K562 (cell line): ENCODE measurements around the gene EVA1A. TPM values are rescaled to one million over a fixed set of nuclear protein-coding genes. Genes with fewer than 3 reads are reported as not detected.

ENCODE experiments used
- ATAC-seq: fragments of 200-7000 bp; cut with Tn5 transposase; 3 replicates; pipeline ENCODE4 v1.9.1; 2020; ENCODE audit warnings: moderate library complexity
- BruUV-seq: library from RNA; stranded (reverse); fragments of 400-500 nt; replicated peaks from 2 replicates; lab custom pipeline; 2021; lab: Mats Ljungman, UMichigan
- CTCF ChIA-PET: fragments of 300-600 bp; formaldehyde crosslinking; extraction: SDS; loops from one replicate; lab custom pipeline; 2021; ENCODE audit warnings: low intra/inter-chr PET ratio; lab: Yijun Ruan, JAX
- POLR2A ChIA-PET: fragments of 300-600, 350-650 bp; sonication (Branson Sonifier 250); formaldehyde crosslinking; extraction: SDS; loops from one replicate; lab custom pipeline; 2021; ENCODE audit warnings: antibody characterized with exemption, inconsistent platforms; lab: Yijun Ruan, JAX
- DNase-seq, 4 experiments: peaks; one replicate each; pipeline versions ENCODE4 v3.0.0 to v3.0.0-alpha.2; 2011 to 2018; ENCODE audit warnings: low spot score in 3 of 4, mixed read lengths in 3 of 4; ENCODE audit errors: extremely low read depth in 1 of 4
- FAIRE-seq: peaks from 2 replicates; lab custom pipeline; 2011; peaks lifted over from hg19 to GRCh38; lab: Jason Lieb, UNC
- H2AFZ ChIP-seq: 2 replicates; pipeline ENCODE4 v1.6.0; 2011; ENCODE audit warnings: low read depth, low read length, control low read depth, inconsistent platforms
- H3K27ac ChIP-seq: fragments of 200-600 bp; 3 replicates; pipeline ENCODE4 v1.8.0; 2011; ENCODE audit warnings: low read depth, mild to moderate bottlenecking, control low read depth, inconsistent platforms, low read length, moderate library complexity, mixed read lengths; ENCODE audit errors: extremely low read depth
- H3K27me3 ChIP-seq, 2 experiments: fragments of 300-600 bp in 1 of 2; 2 replicates in 1 of 2; 3 replicates in 1 of 2; pipeline versions ENCODE4 v1.6.0 to v1.8.0; 2011; ENCODE audit warnings: inconsistent platforms in 2 of 2, low read length in 2 of 2, mild to moderate bottlenecking in 1 of 2, mixed read lengths in 1 of 2, moderate library complexity in 1 of 2; ENCODE audit not compliant: control insufficient read depth in 2 of 2, insufficient read depth in 2 of 2
- H3K36me3 ChIP-seq: fragments of 300-600 bp; 3 replicates; pipeline ENCODE4 v1.8.0; 2011; ENCODE audit warnings: mild to moderate bottlenecking, low read length, inconsistent platforms; ENCODE audit not compliant: control insufficient read depth, insufficient read depth
- H3K4me1 ChIP-seq, 2 experiments: fragments of 200-600 bp in 1 of 2; replicated peaks in 1 of 2; 2 replicates in 1 of 2; 3 replicates in 1 of 2; pipeline versions ENCODE4 v1.5.1 to v1.8.0; 2011; ENCODE audit warnings: inconsistent platforms in 2 of 2, low read length in 2 of 2, mild to moderate bottlenecking in 1 of 2, mixed read lengths in 1 of 2, moderate library complexity in 1 of 2; ENCODE audit not compliant: control insufficient read depth in 2 of 2, insufficient read depth in 2 of 2
- H3K4me2 ChIP-seq: 2 replicates; pipeline ENCODE4 v1.6.1; 2011; ENCODE audit warnings: low read length, control low read depth, inconsistent platforms, mixed read lengths; ENCODE audit not compliant: insufficient read depth
- H3K4me3 ChIP-seq: fragments of 200-600 bp; sonication (generic), shearing (Covaris generic); 2 replicates; pipeline ENCODE4 v1.5.1; 2016; ENCODE audit warnings: control low read depth, inconsistent platforms
- H3K79me2 ChIP-seq: fragments of 200-600 bp; 3 replicates; pipeline ENCODE4 v1.8.0; 2011; ENCODE audit warnings: low read length, inconsistent platforms; ENCODE audit not compliant: control insufficient read depth, insufficient read depth
- H3K9ac ChIP-seq, 2 experiments: 2 replicates each; pipeline versions ENCODE4 v1.6.0 to v1.6.1; 2011; ENCODE audit warnings: low read depth in 2 of 2, low read length in 2 of 2, control low read depth in 1 of 2, inconsistent platforms in 1 of 2, mild to moderate bottlenecking in 1 of 2, mixed read lengths in 1 of 2; ENCODE audit not compliant: insufficient read depth in 1 of 2
- H3K9me1 ChIP-seq: one replicate; pipeline ENCODE4 v1.6.0; 2011; ENCODE audit warnings: inconsistent platforms, mild to moderate bottlenecking, low read length, moderate library complexity; ENCODE audit not compliant: control insufficient read depth, insufficient read depth
- H3K9me3 ChIP-seq: replicated peaks from 2 replicates; pipeline ENCODE4 v1.5.1; 2011; ENCODE audit warnings: low read depth, low read length, inconsistent platforms; ENCODE audit not compliant: control insufficient read depth, insufficient read depth
- H4K20me1 ChIP-seq: replicated peaks from 2 replicates; pipeline ENCODE4 v1.6.1; 2011; ENCODE audit warnings: low read length, inconsistent platforms, mixed read lengths; ENCODE audit not compliant: control insufficient read depth, insufficient read depth
- ARID2 ChIP-seq: fragments of 450-650 bp; IDR thresholded peaks from 2 replicates; pipeline ENCODE4 v1.6.1; 2017; ENCODE audit warnings: antibody characterized with exemption, mild to moderate bottlenecking
- PHB2 ChIP-seq: fragments of 450-650 bp; IDR thresholded peaks from 2 replicates; pipeline ENCODE4 v1.6.1; 2017; ENCODE audit warnings: low read depth
- WGBS: fragments of 100-300 bp; shearing (Covaris generic); methylation state at CpG from one replicate; pipeline ENCODE4 v1.1.6; 2016; ENCODE audit warnings: low coverage, mixed read lengths; ENCODE audit not compliant: insufficient coverage; ENCODE audit errors: missing lambda C conversion rate; 5-methylcytosine and 5-hydroxymethylcytosine counted together
- in situ Hi-C: fragments of 300-500 bp; cut with MboI; formaldehyde crosslinking; loops from 4 replicates; pipeline ENCODE4 v1.15.0; 2018; ENCODE audit warnings: inconsistent platforms, mixed read lengths
- intact Hi-C: fragments of 100-400 bp; cut with micrococcal nuclease; formaldehyde crosslinking; loops from 2 replicates; pipeline ENCODE4 v1.14.2; 2022
- polyA plus RNA-seq, 8 experiments: library from polyadenylated mRNA; depleted of rRNA in 4 of 8; stranded (reverse) in 5 of 8; unstranded in 3 of 8; fragments of >200 nt; fragmentation: Nextera tagmentation in 2 of 8; fragmentation: Illumina TruSeq in 1 of 8; extraction: Ambion mirVana in 2 of 8; extraction: Trizol in 1 of 8; gene quantifications; 2 replicates each; pipeline versions ENCODE4 v1.2.1 to v1.2.3, GENCODE V29; 2011 to 2014; ENCODE audit warnings: inconsistent platforms in 1 of 8, missing spikeins in 1 of 8
- total RNA-seq, 7 experiments: library from RNA; depleted of rRNA in 6 of 7; stranded (reverse); fragments of >200 nt in 6 of 7; fragmentation: Illumina TruSeq in 2 of 7; extraction: Trizol in 2 of 7; gene quantifications; 2 replicates each; pipeline versions ENCODE4 v1.2.1 to v1.2.3, GENCODE V29; 2011 to 2021; ENCODE audit warnings: low replicate concordance in 1 of 7
- TF ChIP-seq, protein P1 (sequence below): fragments of 250-450 bp; sonication (Bioruptor Pico); IDR thresholded peaks from 2 replicates; pipeline ENCODE4 v1.4.0; 2020; ENCODE audit warnings: borderline replicate concordance
- TF ChIP-seq, protein P2 (sequence below): sonication (generic); formaldehyde crosslinking; IDR thresholded peaks from 2 replicates; pipeline ENCODE4 v1.8.1; 2023; ENCODE audit warnings: mild to moderate bottlenecking, missing genetic modification reagents
- TF ChIP-seq, protein P3 (sequence below), 2 experiments: fragments of 450-650 bp; formaldehyde crosslinking in 1 of 2; IDR thresholded peaks; 2 replicates each; pipeline versions ENCODE4 v1.4.0 to v1.6.1; 2014 to 2020; ENCODE audit warnings: mild to moderate bottlenecking in 2 of 2, borderline replicate concordance in 1 of 2, low read depth in 1 of 2
- TF ChIP-seq, protein P4 (sequence below): fragments of 450-650 bp; IDR thresholded peaks from 2 replicates; pipeline ENCODE4 v1.6.1; 2017; ENCODE audit warnings: mild to moderate bottlenecking, moderate library complexity

The EVA1A gene
- total and polyA plus RNA-seq, 9 of the 15 experiments (the other 6 are each of a cell fraction or from before 2014, with no cell fraction given): not detected

DNA sequence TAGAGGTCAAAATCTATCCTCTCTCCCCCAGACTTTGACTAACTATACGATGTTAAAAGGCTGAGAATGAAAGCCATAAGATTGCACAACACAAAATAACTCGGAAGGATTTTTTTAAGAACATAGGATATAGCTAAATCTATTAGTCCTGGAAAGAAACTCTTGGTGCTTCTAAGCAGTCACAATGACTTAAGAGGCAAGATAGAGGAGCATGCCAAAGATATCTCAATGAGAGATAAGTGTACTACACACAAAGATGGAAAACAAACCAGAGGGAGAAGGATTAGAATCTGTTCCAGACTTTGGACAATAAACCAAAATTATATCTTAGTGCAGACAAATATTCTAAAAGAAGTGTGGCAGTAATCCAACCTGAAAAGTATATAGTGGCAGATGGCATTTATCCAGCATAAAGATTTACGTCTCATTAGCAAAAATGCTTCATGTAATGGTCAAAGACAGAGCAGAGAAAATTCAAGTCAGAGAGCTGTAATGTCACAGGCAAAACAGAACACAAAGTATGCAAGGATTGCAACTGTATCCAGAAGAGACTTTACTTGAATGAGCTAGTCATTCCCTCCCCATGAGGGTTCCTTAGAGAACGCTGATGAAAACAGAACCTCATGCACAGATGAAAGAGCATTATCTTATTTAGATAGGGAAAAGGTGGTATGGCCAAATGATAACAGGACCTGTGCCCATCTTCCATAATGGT, 28.8 kb upstream of the EVA1A start:
- TF ChIP-seq, protein P1, sequence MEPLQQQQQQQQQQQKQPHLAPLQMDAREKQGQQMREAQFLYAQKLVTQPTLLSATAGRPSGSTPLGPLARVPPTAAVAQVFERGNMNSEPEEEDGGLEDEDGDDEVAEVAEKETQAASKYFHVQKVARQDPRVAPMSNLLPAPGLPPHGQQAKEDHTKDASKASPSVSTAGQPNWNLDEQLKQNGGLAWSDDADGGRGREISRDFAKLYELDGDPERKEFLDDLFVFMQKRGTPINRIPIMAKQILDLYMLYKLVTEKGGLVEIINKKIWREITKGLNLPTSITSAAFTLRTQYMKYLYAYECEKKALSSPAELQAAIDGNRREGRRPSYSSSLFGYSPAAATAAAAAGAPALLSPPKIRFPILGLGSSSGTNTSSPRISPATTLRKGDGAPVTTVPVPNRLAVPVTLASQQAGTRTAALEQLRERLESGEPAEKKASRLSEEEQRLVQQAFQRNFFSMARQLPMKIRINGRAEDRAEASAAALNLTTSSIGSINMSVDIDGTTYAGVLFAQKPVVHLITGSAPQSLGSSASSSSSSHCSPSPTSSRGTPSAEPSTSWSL (CRISPR knock-in tag): no peak
- no peak for TF ChIP-seq ARID2
- TF ChIP-seq, protein P2, sequence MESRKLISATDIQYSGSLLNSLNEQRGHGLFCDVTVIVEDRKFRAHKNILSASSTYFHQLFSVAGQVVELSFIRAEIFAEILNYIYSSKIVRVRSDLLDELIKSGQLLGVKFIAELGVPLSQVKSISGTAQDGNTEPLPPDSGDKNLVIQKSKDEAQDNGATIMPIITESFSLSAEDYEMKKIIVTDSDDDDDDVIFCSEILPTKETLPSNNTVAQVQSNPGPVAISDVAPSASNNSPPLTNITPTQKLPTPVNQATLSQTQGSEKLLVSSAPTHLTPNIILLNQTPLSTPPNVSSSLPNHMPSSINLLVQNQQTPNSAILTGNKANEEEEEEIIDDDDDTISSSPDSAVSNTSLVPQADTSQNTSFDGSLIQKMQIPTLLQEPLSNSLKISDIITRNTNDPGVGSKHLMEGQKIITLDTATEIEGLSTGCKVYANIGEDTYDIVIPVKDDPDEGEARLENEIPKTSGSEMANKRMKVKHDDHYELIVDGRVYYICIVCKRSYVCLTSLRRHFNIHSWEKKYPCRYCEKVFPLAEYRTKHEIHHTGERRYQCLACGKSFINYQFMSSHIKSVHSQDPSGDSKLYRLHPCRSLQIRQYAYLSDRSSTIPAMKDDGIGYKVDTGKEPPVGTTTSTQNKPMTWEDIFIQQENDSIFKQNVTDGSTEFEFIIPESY (CRISPR knock-in tag): no peak
- TF ChIP-seq, protein P3, sequence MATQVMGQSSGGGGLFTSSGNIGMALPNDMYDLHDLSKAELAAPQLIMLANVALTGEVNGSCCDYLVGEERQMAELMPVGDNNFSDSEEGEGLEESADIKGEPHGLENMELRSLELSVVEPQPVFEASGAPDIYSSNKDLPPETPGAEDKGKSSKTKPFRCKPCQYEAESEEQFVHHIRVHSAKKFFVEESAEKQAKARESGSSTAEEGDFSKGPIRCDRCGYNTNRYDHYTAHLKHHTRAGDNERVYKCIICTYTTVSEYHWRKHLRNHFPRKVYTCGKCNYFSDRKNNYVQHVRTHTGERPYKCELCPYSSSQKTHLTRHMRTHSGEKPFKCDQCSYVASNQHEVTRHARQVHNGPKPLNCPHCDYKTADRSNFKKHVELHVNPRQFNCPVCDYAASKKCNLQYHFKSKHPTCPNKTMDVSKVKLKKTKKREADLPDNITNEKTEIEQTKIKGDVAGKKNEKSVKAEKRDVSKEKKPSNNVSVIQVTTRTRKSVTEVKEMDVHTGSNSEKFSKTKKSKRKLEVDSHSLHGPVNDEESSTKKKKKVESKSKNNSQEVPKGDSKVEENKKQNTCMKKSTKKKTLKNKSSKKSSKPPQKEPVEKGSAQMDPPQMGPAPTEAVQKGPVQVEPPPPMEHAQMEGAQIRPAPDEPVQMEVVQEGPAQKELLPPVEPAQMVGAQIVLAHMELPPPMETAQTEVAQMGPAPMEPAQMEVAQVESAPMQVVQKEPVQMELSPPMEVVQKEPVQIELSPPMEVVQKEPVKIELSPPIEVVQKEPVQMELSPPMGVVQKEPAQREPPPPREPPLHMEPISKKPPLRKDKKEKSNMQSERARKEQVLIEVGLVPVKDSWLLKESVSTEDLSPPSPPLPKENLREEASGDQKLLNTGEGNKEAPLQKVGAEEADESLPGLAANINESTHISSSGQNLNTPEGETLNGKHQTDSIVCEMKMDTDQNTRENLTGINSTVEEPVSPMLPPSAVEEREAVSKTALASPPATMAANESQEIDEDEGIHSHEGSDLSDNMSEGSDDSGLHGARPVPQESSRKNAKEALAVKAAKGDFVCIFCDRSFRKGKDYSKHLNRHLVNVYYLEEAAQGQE (IDR thresholded peaks at IDR 0.05; ENCODE audit: borderline replicate concordance): no peak
- TF ChIP-seq, protein P3 (CRISPR knock-in tag; IDR thresholded peaks at IDR 0.05; ENCODE audit: low read depth): no peak
- TF ChIP-seq, protein P4, sequence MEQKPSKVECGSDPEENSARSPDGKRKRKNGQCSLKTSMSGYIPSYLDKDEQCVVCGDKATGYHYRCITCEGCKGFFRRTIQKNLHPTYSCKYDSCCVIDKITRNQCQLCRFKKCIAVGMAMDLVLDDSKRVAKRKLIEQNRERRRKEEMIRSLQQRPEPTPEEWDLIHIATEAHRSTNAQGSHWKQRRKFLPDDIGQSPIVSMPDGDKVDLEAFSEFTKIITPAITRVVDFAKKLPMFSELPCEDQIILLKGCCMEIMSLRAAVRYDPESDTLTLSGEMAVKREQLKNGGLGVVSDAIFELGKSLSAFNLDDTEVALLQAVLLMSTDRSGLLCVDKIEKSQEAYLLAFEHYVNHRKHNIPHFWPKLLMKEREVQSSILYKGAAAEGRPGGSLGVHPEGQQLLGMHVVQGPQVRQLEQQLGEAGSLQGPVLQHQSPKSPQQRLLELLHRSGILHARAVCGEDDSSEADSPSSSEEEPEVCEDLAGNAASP: no peak
- TF ChIP-seq PHB2: no peak
- WGBS: 0% methylated on average over 4 of the region's 4 CpGs
- CTCF ChIA-PET: no interaction called here

More for the DNA sequence above, 28.8 kb upstream of the EVA1A start:
- Histone ChIP-seq H3K4me2 (no peak overlapping the region), H3K27me3 (no peaks in the 10 kb centered on the region; a peak in 1 of 5 replicates), H3K36me3 (no peaks in the 10 kb centered on the region), H4K20me1 (no peaks in the 10 kb centered on the region), H3K4me3 (no peak overlapping the region), H3K9me1 (no peaks in the 10 kb centered on the region), H3K9me3 (no peaks in the 10 kb centered on the region), H3K27ac (no peak overlapping the region), H2AFZ (no peak overlapping the region), H3K9ac (no peak overlapping the region), H3K79me2 (no peaks in the 10 kb centered on the region), H3K4me1 (no peaks in the 10 kb centered on the region)
- BruUV-seq: no TSS peak
- in situ Hi-C loops: no loop called here
- ATAC-seq (no peak), DNase-seq (no peak), FAIRE-seq (no peak)
- intact Hi-C loops: no loop called here
- POLR2A ChIA-PET: no interaction called here
